ENCODE results near the gene VEGFC. TPM values are rescaled to one million over a fixed set of nuclear protein-coding genes. Genes with fewer than 3 reads are reported as not detected.

VEGFC gene, protein sequence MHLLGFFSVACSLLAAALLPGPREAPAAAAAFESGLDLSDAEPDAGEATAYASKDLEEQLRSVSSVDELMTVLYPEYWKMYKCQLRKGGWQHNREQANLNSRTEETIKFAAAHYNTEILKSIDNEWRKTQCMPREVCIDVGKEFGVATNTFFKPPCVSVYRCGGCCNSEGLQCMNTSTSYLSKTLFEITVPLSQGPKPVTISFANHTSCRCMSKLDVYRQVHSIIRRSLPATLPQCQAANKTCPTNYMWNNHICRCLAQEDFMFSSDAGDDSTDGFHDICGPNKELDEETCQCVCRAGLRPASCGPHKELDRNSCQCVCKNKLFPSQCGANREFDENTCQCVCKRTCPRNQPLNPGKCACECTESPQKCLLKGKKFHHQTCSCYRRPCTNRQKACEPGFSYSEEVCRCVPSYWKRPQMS
- total RNA-seq = 15.0 TPM
- long read RNA-seq, transcript VEGFC-202 (7 exons, 2,064 nt) = major isoform, 5 of 12 reads
- long read RNA-seq, partial matches to known transcripts = 3 of 12 reads
- long read RNA-seq, other reads (novel, unspliced or antisense) = 4 of 12 reads

DNA sequence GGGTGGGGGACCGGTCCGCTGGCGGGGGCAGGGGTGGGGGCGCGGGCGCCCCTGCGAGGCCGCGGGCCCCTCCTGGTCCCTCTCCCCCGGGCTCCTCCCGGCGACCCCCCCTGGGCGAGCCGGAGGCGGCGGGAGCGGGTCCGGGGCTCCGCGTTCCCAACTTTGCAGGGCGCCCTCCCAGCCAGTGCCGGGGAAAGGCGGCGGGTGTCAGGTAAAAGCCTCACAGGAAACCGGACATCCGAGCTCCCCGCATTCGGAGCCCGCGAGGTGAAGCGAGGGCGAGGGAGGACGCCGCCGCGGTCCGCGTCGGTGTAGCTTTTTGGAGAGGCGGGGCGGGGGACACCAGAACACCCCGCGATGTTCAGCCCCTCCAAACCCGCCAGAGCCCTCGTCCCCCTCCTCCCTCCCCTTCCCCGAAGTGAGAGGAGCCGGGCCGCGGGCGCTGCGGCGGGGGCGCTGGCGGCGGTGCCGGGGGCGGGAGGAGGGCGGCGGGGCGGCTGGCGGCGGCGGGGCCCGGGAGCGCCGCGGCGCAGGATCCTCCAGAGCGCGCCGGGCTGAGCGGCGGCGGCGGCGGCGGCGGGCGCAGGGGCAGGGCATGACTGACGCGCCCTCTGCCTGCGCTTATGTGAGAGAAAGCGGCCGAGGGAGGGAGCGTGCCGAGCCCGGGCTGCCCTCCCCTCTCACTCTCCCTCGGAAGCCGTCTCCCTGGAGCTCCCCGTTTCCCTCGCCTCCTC, at the start of gene VEGFC:
Gene VEGFC, minus strand, starts transcription at position 597 of the 734 bp plus-strand sequence. CDS start 611 bp downstream, outside the sequence.
- peak; percentile 75 for DNase-seq (ENCODE audit: low spot score)

DNA sequence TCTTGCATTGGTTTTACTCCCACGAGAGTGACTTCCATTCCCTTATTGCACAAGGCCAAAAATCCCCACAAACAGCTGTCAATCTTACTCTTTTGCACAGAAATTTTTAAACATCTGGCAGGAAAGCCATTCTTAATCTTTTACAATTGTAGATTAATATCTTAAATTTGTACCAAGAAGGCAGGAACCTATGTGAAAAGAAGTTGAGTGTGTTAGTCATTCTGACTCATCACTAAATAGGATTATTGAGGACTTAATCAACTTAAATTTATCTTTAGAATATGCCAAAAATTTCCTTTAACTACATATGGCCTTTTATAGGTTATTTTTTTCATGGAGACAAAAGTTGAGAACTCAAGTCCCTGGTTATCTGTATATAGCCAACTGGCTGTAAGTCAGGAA, 49.0 kb upstream of the VEGFC start:
- DNase-seq (ENCODE audit: low spot score) = no peak
- intact Hi-C loops (cut with DNase I) = no loop called here

More for the DNA sequence above, at the start of gene VEGFC:
- intact Hi-C loops (cut with DNase I) = loop anchor here (5.0 kb wide), 2 partner anchors 225 to 410 kb away; no protein-coding TSS in a partner anchor

DNA sequence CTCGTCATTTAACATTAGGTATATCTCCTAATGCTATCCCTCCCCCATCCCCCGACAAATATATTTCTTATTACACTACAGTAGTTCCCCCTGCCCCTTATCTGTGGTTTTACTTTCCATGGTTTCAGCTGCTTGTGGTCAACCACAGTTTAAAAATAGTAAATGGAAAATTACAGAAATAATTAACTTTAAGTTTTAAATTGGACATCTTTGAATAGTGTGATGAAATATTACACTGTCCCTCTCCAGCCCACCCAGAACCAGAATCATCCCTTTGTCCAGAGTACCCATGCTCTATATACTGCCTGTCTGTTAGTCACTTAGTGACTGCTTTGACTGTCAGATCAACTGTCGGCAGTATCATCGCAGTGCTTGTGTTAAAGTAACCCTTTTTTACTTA, 47.4 kb upstream of the VEGFC start:
- DNase-seq (ENCODE audit: low spot score) = no peak
- intact Hi-C loops (cut with DNase I) = no loop called here

- intact Hi-C loops (cut with DNase I) = no loop called here
- no peak for DNase-seq (ENCODE audit: low spot score)
Measured at GRCh38 chr4:176839656-176840055, 46.9 kb upstream of the VEGFC start.

DNA sequence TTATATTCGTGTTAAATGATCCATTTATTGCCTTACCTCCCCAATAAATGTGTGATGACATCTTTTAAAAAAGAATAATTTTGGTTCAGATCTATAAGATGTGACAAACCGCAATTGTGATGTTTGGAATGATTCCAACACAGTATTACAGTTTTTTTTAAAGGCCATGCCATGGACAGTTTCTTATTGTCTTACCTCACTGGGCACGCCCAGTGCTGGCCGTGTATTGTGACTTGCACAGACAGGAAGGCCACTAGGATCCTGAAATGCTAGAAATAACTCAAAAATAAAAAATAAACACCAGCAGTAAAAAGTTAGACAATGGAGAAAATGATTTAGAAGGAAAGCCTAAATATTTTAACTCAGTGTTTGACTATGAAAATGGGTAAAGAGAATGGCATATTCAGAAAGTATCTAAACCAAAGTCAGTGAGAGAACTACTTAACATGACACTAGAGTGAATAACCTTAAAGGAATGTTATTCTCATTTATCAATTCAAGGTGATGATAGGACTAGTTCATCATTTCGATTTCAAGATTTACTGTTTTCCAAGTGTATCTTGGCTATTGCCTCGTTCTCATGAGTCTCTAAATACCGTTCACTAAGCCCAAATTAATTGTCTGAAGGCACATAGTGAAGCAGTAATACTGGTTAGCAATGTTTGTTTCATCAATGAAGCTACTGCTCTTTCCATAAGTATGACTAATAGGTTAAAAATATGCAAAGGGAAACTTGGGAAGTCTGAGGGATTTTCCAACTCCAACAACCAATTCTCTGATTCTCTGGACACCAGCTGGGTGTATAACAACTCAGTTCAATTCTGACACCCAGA, 46.1 kb upstream of the VEGFC start:
- intact Hi-C loops (cut with DNase I) = no loop called here
- DNase-seq (ENCODE audit: low spot score) = no peak

DNA sequence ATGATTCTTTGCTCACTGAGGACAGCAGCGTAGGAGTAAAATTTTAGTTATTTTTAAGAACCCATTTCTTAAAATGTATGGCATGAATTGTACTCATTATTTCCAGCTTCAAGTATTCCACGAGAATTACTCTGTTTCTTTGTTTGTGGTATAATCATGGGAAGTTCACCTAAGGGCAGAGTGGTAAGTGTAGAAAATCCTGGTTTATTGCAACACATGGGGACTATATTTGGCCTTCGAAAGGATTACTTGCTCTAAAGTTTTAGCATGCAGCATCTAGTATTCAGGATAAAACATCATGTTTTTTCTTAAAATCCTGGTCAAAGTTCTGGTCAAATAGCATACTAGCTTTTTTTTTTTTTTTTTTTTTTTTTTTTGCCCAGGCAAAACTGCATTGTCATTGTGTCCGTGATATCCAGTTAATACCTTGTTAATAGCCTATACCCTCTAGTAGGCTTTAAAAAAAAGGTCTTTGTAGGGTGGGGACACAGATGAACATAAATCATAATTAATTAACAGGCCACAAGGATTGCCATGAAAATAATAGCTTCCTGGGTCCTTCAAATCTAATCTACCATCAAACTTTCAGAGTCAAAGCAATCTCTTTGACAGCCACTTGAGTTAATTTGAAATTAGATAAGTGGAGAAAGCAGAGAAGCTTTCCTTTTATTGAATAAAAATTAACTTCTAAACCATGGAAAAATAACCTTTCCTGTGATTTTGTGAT, 44.6 kb upstream of the VEGFC start:
- intact Hi-C loops (cut with DNase I) = no loop called here
- no peak for DNase-seq (ENCODE audit: low spot score)

DNA sequence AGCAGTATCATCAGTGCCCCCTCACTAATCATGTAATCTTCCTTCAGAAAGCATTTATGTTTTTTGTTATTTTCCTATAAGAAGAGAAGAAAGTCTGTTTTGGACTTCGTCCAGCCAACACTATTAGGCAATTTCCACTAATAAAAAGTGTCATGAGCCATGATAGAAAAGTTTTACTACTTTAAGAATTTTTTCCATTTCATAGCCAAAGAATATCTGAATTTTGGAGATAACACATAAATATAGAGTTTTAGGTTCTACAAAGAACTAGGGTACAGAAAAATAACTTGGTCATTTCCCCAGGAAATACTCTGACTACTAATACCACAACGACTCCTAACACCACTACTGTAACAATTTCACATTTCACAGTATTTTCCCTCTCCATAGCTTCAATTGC, 41.8 kb upstream of the VEGFC start:
- intact Hi-C loops (cut with DNase I) = no loop called here
- DNase-seq (ENCODE audit: low spot score) = no peak

- no peak for DNase-seq (ENCODE audit: low spot score)
Measured at GRCh38 chr4:176833400-176834175, 40.9 kb upstream of the VEGFC start.

DNA sequence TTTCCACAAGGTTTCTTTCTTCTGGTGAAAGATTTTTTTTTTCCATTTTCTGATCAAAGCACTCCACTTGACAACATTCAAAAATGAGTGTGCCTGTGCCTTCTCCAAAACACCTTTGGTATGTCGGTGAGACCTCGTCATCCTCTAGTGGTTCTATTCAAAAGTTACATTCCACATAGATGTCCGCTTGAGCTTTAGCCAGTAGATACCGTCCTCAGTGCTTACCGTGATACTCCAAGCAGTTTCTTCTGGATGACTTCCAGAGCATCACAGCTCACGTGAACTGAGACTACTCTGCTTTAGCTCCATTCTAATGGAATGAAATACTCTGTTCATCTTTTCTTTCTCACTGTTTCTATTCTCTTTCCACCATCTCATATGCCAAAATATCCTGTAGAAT, 38.2 kb upstream of the VEGFC start:
- intact Hi-C loops (cut with DNase I) = no loop called here
- DNase-seq (ENCODE audit: low spot score) = no peak

More at GRCh38 chr4:176833400-176834175, 40.9 kb upstream of the VEGFC start:
- intact Hi-C loops (cut with DNase I) = no loop called here

- no peak for DNase-seq (ENCODE audit: low spot score)
- intact Hi-C loops (cut with DNase I) = no loop called here
Measured at GRCh38 chr4:176825586-176825985, 32.9 kb upstream of the VEGFC start.

DNA sequence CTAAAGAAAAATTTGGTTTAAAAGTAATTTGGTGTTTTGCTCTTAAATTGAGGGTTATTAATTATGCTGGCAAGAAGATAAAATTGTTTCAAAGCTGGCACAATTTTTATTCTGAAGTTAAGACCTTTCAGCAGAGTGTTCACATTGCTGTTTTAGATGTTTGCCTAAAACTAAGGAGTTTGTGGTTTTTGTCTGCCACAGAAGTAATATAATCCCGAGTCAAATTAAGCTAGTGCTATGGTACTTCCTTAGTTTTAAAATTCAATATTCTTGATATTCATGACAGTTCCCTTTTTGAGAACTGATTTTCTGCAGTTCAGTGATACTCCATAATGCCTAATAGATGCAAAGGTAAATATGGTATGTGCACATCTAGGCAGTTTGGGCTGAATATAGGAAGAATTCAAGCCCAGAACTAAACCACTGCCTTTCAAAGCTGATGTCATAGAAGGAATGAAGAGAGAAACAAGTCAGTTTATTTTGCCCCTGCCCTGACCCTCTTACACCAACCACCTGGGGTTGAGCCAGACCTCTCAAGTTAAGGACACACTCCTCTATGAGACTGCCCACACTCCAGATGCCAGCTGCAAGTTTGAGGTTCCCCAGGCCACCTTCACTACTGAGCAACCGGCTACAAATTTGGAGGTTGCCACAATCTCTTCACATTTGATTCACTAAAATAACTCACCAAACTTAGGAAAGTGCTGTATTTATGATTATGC, 32.1 kb upstream of the VEGFC start:
- intact Hi-C loops (cut with DNase I) = no loop called here
- no peak for DNase-seq (ENCODE audit: low spot score)

DNA sequence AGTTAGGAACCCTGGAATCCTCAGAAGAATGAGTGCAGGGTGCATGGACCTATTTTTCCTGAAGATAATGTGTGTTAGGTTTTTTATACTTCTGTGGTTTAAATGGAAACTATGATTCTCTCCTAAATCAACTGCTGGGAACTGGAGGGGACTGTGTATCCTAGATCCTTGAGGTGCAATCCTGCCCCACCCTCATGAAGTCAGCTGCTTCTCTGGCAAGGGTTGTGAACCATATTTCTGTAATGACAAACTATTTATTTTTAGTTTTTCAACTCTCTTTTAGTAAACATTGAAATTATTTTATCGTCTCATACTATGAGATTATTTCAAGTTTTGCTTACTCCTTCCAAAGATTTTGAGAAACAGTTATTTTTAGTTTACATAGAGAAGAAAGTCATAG, 25.8 kb upstream of the VEGFC start:
- intact Hi-C loops (cut with DNase I) = no loop called here
- no peak for DNase-seq (ENCODE audit: low spot score)

DNA sequence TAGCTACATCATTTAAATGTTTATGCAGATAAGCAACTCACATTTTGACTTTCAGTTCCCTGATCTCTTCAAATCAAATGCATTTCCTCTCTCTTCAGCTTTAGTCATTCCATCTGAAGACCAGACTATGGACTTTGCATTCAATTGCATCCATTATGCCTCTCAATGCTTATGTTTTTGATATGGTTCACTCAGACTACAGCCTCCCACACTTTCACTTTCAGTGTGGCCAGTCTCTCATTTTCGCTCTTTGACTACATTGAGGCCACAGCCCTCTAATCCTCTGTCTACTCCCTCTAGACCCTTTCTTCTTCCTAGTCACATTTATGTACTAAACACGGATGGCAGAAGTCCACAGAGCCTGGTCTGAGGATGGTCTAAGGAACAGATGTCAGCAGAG, 24.5 kb upstream of the VEGFC start:
- DNase-seq (ENCODE audit: low spot score) = no peak
- intact Hi-C loops (cut with DNase I) = no loop called here

DNA sequence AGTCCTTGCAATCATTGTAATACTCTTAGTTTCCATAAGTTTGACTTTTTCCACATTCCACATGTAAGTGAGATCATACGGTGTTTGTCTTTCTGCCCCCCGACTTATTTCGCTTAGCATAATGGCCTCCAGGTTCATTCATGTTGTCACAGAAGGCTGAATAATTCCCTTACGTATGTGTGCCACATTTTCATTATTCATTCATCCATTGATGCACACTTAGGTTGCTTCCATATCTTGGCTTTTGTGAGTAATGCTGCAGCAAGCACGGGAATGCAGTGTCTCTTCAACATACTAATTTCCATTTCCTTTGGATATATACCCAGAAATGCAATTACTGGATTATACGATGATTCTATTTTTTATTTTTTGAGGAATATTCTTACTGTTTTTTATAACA, 22.0 kb upstream of the VEGFC start:
- intact Hi-C loops (cut with DNase I) = no loop called here
- DNase-seq (ENCODE audit: low spot score) = no peak

DNA sequence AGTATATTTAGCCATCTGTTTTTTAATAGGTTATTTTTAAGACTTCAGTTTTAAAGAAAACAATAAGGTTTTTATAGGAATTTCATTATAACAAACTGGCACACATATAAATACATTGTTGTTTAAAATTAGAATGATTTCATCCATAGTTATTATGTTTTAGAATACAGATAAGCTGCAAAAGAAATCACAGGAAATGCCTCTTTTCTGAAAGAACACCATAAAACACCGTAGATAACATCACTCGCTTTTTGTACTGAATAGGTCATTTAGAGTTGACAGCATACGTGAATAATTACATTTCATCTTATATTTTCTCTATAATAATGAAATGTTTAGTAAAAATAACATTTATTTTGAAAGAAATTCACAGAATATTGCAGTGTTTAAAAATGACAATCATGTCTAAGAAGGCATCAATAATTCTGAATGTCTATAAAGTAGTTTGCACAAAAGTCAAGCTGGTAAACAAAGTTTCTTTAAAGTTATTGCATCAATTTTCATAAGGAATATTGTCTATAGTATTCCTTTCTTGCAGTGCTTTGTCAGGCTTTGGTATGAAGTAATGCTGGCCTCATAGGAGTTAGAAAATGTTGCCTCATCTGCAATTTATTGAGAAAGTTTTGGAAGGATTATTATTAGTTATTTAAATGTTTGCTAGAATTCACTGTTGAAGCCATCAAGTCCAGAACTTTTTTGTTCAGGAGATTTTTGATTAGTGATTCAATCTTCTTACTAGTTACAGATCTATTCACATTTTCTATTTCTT, 17.9 kb upstream of the VEGFC start:
- no peak for DNase-seq (ENCODE audit: low spot score)
- intact Hi-C loops (cut with DNase I) = no loop called here

DNA sequence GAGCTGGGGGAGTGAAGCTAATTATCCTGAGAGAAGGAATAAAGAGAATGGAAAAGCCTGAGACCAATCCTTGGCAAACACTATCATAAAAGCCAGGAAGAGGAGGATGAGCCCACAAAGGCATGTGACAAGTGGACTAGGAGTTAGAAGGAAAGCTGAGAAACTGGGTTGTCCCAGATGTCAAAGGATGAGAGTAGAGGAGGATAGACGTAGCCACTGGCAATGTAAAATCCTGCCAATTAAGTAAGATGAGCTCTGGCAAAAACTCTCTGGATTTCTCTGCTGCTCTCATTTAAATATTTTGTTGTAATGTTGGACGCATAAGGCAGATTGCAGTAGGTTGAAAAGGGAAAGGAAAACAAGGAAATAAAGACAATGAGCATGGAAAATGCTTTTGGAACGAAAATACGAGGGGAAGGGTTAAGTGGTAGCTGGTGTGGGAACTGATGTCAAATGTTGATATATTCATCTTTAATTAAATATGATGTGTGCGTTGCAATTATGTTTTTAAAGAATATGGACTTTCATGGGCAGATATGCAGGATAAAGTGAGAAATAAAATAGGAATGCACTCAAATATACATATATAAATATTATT, 14.2 kb upstream of the VEGFC start:
- intact Hi-C loops (cut with DNase I) = no loop called here
- DNase-seq (ENCODE audit: low spot score) = no peak

GRCh38 chr4:176805155-176805554, 12.4 kb upstream of the VEGFC start:
- DNase-seq (ENCODE audit: low spot score) = no peak
- intact Hi-C loops (cut with DNase I) = no loop called here
